Ishikawa (cell line): ENCODE measurements around the gene MVP.

Experiments used
- CEBPB ChIP-seq: IDR thresholded peaks from 2 replicates; pipeline ENCODE4 v1.6.1; 2012
- CREB1 ChIP-seq: IDR thresholded peaks from 2 replicates; pipeline ENCODE4 v1.6.1; 2012; ENCODE audit warnings: low read depth
- EP300 ChIP-seq: IDR thresholded peaks from 2 replicates; pipeline ENCODE4 v1.6.1; 2012; ENCODE audit warnings: borderline replicate concordance
- RAD21 ChIP-seq: IDR thresholded peaks from 2 replicates; pipeline ENCODE4 v1.6.1; 2012; ENCODE audit warnings: low read depth
- TCF12 ChIP-seq: IDR thresholded peaks from 2 replicates; pipeline ENCODE4 v1.6.1; 2012; ENCODE audit warnings: low read depth
- TEAD4 ChIP-seq: IDR thresholded peaks from 2 replicates; pipeline ENCODE4 v1.6.1; 2012
- YY1 ChIP-seq: IDR thresholded peaks from 2 replicates; pipeline ENCODE4 v1.6.1; 2012; ENCODE audit warnings: low read depth
- ZBTB7A ChIP-seq: IDR thresholded peaks from 2 replicates; pipeline ENCODE4 v1.6.1; 2012; ENCODE audit warnings: low read depth
- TF ChIP-seq, protein P1 (sequence below): IDR thresholded peaks from 2 replicates; pipeline ENCODE4 v1.6.1; 2012; ENCODE audit warnings: low read depth, mild to moderate bottlenecking

GRCh38 chr16:29790949-29791844, 29.1 kb upstream of the MVP start:
- TF ChIP-seq, protein P1, sequence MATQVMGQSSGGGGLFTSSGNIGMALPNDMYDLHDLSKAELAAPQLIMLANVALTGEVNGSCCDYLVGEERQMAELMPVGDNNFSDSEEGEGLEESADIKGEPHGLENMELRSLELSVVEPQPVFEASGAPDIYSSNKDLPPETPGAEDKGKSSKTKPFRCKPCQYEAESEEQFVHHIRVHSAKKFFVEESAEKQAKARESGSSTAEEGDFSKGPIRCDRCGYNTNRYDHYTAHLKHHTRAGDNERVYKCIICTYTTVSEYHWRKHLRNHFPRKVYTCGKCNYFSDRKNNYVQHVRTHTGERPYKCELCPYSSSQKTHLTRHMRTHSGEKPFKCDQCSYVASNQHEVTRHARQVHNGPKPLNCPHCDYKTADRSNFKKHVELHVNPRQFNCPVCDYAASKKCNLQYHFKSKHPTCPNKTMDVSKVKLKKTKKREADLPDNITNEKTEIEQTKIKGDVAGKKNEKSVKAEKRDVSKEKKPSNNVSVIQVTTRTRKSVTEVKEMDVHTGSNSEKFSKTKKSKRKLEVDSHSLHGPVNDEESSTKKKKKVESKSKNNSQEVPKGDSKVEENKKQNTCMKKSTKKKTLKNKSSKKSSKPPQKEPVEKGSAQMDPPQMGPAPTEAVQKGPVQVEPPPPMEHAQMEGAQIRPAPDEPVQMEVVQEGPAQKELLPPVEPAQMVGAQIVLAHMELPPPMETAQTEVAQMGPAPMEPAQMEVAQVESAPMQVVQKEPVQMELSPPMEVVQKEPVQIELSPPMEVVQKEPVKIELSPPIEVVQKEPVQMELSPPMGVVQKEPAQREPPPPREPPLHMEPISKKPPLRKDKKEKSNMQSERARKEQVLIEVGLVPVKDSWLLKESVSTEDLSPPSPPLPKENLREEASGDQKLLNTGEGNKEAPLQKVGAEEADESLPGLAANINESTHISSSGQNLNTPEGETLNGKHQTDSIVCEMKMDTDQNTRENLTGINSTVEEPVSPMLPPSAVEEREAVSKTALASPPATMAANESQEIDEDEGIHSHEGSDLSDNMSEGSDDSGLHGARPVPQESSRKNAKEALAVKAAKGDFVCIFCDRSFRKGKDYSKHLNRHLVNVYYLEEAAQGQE: no peak
- TF ChIP-seq CREB1 (no peak), ZBTB7A (no peak), RAD21 (no peak), TCF12 (no peak), TEAD4 (no peak), EP300 (no peak), YY1 (no peak), CEBPB (no peak)
